PC-3 (cell line): Measurements from ENCODE around the gene RASSF5.

ENCODE experiments used
- EZH2 ChIP-seq: fragments of 300-600 bp; sonication (generic); IDR thresholded peaks from one replicate; pipeline ENCODE4 v1.6.1; 2017; ENCODE audit warnings: antibody characterized with exemption, mild to moderate bottlenecking, low read length; ENCODE audit not compliant: unreplicated experiment
- TF ChIP-seq, protein P1 (sequence below): fragments of 300-600 bp; sonication (generic); conservative IDR thresholded peaks from 2 replicates; pipeline ENCODE4 v1.5.1; 2017; ENCODE audit warnings: antibody characterized with exemption, low read depth, mild to moderate bottlenecking, low read length

DNA sequence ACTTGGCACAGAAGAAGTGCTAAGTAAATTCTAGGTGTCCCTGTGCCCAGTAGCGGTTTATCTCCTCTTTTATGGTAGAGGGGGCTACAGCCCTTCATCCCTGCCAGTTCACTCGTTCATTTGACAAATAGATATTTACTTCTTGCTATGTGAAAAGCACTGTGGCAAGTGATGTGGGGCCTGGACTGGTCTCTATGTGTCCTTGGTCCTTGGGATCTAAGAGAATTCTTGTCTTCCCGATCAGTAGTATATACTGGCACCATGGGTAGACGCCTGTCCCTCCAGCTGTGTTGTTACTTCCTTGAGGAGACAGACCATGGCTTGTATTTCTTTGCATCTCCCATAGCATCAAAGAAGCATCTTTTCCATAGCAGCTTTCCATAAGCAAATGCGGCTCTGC lies 75.2 kb downstream of the RASSF5 start:
- TF ChIP-seq, protein P1, sequence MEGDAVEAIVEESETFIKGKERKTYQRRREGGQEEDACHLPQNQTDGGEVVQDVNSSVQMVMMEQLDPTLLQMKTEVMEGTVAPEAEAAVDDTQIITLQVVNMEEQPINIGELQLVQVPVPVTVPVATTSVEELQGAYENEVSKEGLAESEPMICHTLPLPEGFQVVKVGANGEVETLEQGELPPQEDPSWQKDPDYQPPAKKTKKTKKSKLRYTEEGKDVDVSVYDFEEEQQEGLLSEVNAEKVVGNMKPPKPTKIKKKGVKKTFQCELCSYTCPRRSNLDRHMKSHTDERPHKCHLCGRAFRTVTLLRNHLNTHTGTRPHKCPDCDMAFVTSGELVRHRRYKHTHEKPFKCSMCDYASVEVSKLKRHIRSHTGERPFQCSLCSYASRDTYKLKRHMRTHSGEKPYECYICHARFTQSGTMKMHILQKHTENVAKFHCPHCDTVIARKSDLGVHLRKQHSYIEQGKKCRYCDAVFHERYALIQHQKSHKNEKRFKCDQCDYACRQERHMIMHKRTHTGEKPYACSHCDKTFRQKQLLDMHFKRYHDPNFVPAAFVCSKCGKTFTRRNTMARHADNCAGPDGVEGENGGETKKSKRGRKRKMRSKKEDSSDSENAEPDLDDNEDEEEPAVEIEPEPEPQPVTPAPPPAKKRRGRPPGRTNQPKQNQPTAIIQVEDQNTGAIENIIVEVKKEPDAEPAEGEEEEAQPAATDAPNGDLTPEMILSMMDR: no peak
- no peak for TF ChIP-seq EZH2
